ENCODE results near the gene CTNND2.

The CTNND2 gene

DNA sequence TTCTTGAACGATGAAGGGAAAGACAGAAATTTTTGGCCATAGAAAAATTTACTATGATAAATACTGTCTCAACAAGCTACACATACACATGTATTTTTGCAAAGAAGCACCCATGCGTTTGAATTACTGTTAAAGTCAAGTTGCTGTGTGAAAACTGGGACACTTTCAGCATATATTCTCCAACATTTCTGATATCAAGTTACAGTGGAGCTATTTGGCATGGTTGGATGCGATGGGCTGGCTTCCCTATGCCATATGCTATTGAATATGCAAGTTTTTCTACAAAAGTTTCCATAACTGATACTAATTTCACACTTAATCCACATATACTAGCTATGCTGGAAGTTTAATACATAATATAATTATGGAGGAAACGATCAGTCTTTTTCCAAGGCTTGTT is 381.4 kb downstream of the CTNND2 start:
- DNase-seq (ENCODE audit: low read depth in 2 of 2) = no peak

DNA sequence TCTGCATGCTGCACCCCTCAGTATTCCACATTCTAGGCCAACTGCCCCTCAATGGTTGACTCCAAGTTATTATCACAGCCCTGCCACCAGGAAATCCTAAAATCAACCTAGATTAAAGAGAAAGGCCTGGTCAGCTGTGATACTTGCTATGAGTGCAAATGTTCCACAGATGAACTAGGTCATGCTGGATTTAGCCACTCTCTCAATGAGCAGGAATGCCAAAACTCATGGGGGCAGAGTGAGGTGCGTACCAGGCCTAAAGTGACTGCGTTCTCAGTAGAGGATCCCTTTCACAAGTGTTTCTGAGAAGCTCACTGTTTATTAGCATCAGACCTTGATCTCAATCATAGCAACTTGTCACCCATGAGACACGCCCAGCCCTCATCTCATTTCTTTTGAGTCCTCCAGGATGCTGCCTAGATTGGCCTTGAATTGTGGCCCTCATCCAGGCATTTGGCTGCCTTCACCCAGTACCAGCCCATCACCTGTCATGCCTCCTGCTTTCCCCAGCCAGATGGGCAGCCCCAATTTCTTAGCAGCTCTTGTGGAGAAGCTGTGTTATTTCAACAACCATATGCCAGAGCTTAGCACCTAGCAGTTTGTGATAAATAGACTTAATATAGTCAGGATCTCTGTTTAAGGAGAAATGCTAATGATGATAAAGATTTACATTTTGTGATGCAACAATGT is 383.9 kb downstream of the CTNND2 start:
- no peak for DNase-seq (ENCODE audit: low read depth in 2 of 2)

DNA sequence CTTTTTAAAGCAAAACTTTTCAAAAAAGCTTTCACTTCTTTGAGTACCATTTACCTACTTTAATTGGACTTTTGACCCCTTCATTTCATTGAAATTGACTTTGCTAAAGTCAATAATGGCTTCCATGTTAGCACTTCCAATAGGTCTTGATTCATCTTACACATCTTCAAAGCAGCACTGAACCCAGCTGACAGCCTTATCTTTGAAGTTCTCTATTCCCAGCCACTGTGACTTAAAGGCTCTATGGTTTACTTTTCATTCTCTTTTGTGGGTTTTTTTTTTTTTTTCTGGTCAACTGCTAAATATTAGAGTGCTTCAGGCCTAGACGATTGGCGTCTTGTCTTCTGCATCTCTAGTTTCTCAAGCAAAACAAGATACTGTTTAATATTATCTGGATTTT is 385.0 kb downstream of the CTNND2 start:
- no peak for DNase-seq (ENCODE audit: low read depth in 2 of 2)

DNA sequence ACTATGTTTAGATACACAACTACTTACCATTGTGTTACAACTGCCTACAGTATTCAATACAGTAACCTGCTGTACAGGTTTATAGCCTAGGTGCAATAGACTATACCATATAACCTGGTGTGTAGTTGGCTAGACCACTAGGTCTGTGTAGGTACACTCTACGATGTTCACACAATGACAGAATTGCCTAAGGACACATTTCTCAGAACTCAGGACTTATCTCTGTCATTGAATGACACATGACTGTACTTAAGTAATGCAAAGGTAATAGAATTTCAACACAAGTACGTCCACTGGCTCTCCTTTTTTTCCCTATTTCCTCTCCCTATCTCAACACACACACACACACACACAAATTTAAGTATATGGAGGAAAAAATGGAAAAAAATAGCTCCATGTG is 385.6 kb downstream of the CTNND2 start:
- DNase-seq (ENCODE audit: low read depth in 2 of 2) = no peak

DNA sequence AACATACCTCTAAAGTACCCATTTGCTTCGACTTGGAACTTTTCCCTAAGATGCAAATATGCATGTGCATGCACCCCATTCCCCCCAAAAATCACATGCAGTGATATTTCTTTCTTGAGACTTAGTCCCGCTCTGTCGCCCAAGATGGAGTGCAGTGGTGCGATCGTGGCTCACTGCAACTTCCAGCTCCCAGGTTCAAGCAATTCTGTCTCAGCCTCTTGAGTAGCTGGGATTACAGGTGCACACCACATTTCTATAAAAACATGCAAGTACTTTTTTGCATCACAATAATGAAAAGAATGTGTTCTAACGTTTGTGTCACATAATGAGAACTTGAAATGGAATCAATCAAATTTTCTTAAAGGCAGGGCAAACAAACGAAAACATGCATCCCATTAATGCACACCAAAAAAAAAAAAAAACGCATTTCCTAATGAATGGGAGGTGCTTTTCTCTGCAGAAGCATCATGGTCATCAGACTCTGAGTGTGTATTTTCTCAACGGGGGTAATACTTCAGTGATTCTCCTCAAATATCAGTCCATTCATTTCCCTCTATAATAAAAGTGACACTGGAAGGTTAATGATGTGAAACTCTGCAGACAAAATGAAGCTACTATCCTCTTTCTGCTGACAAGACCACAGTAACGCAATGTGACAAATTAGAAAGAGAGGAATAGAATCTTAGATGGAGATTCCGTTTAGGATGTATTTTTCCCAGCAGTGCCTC is 389.4 kb downstream of the CTNND2 start:
- no peak for DNase-seq (ENCODE audit: low read depth in 2 of 2)

DNA sequence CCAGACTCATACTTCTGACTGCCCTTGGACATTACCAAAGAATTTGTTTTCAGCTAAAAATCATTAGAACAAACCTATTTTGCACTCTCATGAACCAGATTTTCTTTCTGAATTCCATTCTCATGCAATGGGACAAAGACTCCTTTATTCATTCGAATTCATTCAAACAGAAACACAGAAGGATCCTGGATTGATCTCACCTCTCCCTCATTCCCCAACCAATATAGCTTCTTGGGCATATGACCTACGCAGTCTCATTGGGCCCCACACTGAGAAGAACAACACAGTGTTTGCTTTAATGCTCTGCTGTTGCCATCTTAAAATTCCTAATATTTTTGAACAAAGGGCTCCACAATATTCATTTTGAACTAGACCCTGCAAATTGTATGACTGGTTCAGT is 392.4 kb downstream of the CTNND2 start:
- DNase-seq (ENCODE audit: low read depth in 2 of 2) = no peak

DNA sequence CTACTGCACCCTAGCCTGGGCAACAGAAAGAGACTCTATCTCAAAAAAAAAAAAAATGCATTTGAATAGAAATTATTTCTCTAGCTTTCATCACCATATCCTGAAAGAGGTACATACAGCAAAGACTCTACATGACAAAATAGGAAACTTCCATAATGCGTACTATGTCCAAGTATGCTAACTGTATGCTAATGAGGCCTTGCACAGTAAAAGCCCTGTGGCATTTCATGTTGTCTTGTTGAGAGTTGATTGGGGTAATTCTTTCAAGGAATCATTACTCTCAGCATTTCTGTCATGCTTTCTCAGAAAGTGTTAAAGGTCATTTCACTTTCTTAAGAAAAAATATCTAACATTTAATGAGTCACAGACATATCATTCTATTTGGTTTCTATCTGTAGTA is 393.4 kb downstream of the CTNND2 start:
- DNase-seq (ENCODE audit: low read depth in 2 of 2) = no peak

DNA sequence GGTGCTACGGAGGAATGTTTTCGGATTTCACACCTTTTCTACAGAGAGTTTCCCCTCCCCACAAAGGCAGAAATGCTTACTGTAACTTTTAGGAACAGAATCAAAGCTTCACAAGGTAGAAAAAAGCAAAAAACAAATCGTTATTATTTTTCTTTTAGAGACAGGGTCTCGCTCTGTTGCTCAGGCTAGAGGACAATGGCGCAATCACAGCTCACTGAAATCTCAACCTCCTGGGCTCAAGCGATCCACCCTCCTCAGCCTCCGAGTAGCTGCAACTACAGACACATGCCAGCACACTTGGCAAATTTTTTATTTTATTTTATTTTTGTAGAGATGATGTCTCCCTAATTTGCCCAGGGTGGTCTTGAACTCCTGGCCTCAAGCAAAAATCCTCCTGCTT is 394.5 kb downstream of the CTNND2 start:
- no peak for DNase-seq (ENCODE audit: low read depth in 2 of 2)

DNA sequence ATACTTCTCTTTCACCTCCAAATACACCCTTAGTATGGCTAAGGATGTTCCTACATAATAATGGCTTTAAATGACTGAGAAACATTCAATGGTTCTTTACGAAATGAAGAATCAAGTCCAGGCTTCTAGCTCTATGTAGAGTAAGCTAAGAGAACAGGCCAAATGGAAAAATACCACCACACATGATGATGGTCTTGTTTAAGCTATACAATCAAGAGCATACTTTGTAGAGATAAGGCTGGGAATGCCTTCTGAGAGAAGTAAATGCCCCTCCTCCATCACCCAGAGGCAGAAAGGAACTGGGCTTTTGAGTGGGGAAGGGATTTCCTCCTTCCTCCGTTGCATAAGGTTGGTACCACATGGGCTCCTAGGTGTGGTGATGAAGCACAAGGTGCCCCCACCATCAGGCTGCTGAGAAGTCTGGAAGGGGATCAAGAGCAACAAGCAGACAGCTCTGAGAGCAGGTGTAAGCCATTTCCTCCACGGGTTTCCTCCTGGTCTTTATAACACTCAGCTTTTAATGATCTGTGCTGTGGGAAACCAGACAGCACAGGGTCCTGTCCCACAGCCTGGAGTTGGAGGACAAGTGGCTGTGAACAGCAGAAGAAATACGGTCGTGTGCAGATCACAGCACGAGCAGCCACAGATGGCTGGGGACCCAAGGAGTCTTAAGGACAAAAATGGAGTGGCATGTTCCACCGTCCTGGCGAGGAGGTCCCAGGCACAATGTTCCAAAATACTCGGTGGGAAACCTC is 396.9 kb downstream of the CTNND2 start:
- no peak for DNase-seq (ENCODE audit: low read depth in 2 of 2)

DNA sequence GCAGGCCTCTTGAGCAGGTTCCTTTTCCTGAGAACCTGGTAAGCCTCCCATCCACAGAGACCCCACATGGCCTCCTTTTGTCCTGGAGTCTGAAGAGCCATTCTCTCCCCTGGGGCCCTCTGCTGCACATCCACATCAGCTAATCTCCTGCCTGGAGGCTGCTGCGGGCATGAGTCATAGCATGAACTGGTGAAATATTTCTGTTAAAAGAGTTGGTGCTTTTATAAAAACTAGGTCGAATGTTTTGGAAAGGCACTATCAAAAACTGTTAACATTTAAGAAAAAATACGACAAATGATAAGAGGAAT is 399.4 kb downstream of the CTNND2 start:
- no peak for DNase-seq (ENCODE audit: low read depth in 2 of 2)

DNA sequence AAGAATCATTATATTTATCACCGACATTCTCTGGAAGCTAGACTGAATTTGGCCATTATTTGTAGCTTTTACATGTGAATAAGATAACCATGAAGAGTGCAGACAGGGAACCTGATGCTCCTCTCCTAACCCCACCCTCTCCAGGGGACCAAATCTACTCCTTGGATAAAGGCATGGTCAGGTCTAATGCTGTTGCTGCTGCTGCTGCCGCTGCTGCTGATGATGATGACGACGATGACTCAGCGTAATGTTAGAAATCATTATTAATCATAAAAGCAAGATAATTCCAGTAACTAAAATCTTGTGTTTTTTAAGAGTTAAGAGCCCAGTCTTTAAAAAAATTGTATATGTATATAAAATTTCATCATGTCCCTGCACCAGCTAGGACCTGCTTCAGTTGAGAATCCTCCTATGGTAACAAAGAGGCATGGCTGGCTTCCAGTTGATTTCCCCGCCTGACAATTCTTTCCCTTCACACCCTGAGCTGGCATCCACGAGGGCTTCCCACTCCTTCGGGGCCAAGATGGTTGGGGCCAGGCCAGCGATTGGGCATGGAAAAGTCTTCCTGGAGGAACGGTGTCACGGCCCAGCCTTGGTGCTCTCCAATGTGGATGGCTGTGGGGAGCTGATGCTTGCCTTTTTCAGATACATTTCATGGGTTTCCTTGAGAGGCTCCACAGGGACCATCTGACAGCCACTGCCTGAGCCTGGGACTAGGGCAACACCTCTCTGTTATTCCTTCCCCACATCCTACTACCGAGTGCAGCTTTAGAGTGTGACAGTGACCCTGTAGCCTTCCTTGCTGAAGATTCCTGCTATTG is 400.0 kb downstream of the CTNND2 start:
- no peak for DNase-seq (ENCODE audit: low read depth in 2 of 2)

DNA sequence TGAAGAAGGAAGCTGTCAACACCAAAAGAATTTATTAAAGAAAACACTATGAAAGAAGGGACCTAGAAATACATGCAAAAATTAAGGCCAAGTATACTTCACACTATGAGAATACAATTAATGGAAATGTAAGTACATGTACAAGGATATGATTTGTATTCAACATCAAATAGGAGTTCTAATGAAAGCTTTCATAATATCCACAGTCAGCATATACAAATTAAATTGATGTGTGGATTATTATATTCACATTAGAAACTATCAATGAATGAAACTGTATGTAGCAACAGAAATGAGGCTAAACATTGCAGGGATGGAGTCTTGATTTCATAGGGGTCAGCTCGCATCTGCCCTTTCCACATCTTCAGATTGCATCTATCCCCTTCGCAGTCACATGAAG is 401.5 kb downstream of the CTNND2 start:
- DNase-seq (ENCODE audit: low read depth in 2 of 2) = no peak

DNA sequence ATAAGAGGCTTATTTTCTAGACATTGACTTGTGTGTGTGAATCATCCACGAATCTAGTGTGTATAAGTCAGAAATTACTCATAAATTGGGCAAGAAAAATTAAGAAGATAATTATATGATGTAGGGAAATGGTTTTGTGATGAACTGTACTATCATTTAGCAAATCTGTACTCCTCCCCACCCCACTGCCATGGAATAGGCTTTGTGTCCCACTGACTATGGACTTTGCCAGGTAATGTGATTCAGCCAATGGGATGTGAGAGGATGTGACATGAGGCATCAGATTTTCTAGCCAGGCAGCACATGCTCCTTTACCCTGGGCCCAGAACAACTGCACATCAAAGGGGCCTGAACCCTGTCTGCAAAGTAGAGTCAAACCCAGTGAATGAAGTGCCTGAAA is 406.6 kb downstream of the CTNND2 start:
- no peak for DNase-seq (ENCODE audit: low read depth in 2 of 2)

DNA sequence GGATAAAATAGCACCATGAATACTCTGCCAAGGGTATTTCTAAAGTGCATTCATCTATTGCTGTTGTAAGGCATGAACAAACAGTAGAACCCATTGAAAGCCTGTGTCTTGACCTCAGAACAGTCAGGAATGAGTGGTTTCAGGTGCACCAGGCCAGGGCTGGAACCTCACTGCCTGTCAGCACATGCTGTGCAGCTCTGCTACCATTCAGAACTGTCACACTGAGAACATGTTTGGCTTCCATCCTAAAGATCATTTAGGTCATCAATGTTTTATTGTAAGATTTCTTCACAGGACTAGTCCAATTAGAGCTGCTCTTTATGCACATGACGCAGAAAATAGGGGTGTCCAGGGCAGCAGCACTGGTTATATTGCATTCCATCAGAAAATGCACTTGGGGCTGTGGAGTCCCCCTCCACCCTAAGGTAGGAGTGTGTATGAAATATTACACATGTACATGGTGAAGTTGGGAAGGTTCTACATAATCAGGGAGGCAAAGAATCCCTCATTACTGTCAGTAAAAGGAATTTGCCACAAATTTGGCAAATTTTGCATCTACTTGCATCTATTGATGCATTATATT is 408.0 kb downstream of the CTNND2 start:
- DNase-seq (ENCODE audit: low read depth in 2 of 2) = no peak

DNA sequence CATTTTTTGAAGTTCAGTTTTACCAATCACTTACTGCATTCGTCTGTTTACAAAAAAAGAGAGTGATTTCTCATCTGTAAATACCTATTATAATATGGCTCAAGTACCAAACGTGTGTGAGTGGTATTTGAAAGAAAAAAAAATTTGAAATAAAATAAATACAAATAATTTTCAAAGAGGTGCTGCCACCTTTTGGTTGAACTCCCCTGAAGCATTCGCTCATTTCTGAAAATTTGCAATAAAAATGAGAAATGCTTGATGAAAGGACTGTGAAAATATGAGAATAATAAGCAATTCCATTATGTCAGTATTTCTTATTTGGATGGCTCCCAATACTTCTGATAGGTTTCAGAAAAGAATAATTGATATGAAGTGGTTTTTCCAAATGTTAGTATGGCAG is 409.9 kb downstream of the CTNND2 start:
- no peak for DNase-seq (ENCODE audit: low read depth in 2 of 2)

DNA sequence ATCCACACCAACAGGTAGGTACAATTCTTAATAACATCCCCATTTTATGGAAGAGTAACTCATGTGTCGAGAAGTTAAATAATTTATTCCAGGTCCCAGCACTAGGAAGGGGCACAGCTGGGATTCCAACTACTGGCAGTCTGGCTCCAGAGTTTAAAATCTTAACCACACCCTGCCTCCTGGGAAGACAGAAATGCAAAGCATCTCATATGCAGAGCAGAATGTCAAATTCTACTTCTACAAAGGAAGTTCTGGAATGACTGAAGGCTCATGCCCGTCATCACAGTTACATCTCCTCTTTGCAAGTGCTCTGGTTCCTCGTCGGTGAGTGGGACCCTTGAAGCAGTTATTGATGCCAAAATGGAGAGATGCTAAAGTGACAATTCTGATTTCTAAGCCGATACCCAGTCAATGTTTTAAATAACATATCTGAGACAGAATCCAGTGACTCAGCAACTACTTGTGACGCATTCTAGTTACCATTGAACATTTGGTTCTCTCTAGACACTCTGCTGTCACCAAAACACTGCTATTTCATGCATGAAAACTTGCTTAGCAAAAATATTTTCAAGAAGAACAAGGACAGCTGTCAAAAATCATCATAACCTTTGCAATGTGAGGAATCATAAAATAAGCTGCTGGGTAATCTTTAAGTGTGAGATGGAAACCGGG is 412.7 kb downstream of the CTNND2 start:
- no peak for DNase-seq (ENCODE audit: low read depth in 2 of 2)

DNA sequence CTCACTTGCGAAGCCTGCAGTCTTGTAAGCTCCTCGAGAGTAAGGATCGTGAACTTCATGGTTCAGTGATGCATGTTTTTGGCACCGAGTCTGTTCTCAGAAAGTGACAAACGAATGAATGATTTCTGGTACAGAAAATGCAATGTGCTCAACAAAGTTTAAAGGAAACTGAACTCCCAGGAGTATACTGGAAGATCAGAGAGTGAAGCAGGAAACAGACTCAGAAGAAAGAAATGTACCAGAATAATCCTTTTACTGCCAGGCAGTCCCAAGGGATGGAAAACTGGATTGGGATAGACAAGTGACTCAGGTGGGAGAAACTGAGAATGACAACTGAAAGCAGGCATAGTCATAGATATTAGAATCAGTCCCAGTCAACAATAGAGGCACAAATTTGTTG is 420.6 kb downstream of the CTNND2 start:
- no peak for DNase-seq (ENCODE audit: low read depth in 2 of 2)

DNA sequence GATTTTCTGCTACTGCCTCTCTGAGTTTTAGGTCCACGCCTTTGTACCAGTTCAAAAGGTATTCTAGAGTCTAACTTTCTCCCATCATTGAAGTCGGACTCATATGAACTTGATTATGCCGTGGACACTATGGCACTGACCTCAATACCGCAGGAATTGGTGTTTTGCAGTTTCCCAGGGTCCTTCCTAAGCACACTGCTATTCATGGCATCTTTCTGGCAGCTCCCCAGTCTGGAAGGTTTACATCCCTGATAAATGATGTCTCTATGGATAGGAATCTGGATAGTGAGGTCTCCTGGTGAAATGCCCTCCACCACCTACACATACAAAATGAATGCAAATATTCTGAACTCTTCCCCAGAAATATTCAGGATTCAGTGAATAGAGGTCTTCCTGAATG is 422.2 kb downstream of the CTNND2 start:
- DNase-seq (ENCODE audit: low read depth in 2 of 2) = no peak

DNA sequence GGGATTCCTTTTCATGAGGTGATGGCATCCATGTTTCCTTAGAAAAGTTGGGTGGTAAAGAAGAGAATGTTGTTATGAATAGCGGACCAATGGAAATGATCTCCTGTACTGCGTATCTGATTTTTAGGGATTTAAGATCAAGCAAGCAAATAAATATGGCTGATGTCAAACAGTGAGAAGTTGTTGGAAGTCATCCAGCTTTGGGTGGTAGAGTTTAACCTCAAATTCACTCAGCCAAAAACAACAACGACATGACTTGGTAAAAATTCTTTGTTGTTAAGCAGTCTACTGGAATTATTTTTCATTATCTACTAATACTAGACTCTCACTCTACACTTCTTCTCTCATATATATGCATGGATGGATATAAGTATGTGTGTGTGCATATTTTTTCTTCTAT is 426.5 kb downstream of the CTNND2 start:
- no peak for DNase-seq (ENCODE audit: low read depth in 2 of 2)

DNA sequence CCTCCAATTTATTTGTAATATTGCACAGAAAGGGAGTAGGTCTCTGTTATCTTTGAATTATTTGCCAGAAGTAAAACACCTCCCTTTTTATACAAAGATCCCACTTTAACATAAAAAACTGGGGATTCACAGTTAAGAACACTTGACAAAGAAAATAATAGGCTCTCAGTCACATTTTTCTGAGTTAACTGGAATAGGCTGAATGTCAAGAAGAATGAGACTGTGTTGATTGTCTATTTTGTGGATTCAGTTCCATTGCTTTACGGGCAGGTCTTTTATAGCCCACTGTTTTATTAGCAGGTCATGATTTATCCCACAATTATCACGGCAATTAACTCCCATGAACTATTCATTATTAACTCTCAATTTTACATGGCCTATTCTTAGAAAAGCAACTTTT is 427.4 kb downstream of the CTNND2 start:
- no peak for DNase-seq (ENCODE audit: low read depth in 2 of 2)

DNA sequence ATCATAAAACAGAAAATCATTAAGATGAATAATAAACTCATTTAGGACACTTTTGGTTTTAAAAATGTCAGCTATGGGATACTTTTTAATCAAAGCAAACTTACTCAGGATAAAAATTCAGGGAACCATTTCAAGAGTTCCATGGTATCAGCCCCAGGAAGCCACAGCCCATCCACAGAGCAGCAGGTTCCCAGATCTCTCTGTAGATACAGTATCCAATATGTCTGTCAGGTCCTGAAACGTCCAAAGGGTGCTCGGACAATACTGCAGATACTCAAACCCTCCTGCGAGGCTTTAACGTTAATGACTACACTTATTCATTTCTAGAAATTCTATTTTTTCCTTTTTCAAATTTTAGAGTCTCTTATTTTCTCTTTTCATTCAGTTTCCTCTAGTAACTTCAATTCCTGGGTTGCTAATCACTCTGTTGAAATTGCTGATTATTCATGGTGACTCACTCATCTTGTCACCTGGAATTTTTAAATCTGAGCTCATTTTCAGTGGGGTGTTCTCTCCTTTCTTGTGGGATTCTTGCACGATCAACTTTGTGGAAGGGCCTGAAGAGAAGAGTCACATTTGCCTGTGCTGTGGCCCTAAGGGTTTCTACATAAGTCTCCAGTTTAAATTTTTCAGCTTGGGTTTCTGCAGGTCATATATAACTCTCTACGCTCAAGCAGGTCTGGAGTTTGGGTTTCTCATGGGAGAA is 435.8 kb downstream of the CTNND2 start:
- DNase-seq (ENCODE audit: low read depth in 2 of 2) = no peak
